MCF 10A (cell line): ENCODE results near the gene FAM177A1. TPM values are rescaled to one million over a fixed set of nuclear protein-coding genes. Genes with fewer than 3 reads are reported as not detected.

Experiments
- BruUV-seq: library from RNA; stranded (reverse); fragments of 400-500 nt; replicated peaks from 2 replicates; lab custom pipeline; 2021; lab: Mats Ljungman, UMichigan
- CTCF ChIA-PET: fragments of 300-600 bp; sonication (Branson Sonifier 250); formaldehyde crosslinking; extraction: SDS; loops from one replicate; lab custom pipeline; 2021; ENCODE audit warnings: antibody characterized with exemption, inconsistent platforms; lab: Yijun Ruan, JAX
- POLR2A ChIA-PET: fragments of 300-600, 350-650 bp; sonication (Branson Sonifier 250); formaldehyde crosslinking; extraction: SDS; loops from one replicate; lab custom pipeline; 2020; ENCODE audit warnings: antibody characterized with exemption, inconsistent platforms; lab: Yijun Ruan, JAX
- DNase-seq: peaks from one replicate; pipeline ENCODE4 v3.0.0-alpha.2; 2018; ENCODE audit not compliant: unreplicated experiment
- H3K27ac Mint-ChIP-seq: one replicate; pipeline ENCODE4 v1.8.0; 2022; ENCODE audit warnings: mild to moderate bottlenecking, low read depth, mixed read lengths; ENCODE audit not compliant: unreplicated experiment
- H3K27me3 Mint-ChIP-seq: one replicate; pipeline ENCODE4 v1.8.0; 2022; ENCODE audit warnings: mixed read lengths; ENCODE audit not compliant: insufficient read depth, unreplicated experiment
- H3K36me3 Mint-ChIP-seq: one replicate; pipeline ENCODE4 v1.8.0; 2022; ENCODE audit warnings: mild to moderate bottlenecking, moderate library complexity, mixed read lengths; ENCODE audit not compliant: insufficient read depth, unreplicated experiment
- H3K4me1 Mint-ChIP-seq: one replicate; pipeline ENCODE4 v1.8.0; 2022; ENCODE audit warnings: mixed read lengths; ENCODE audit not compliant: insufficient read depth, unreplicated experiment
- H3K4me3 Mint-ChIP-seq: one replicate; pipeline ENCODE4 v1.8.0; 2022; ENCODE audit warnings: mild to moderate bottlenecking, moderate library complexity, mixed read lengths; ENCODE audit not compliant: unreplicated experiment
- H3K9me3 Mint-ChIP-seq: one replicate; pipeline ENCODE4 v1.8.0; 2022; ENCODE audit warnings: mixed read lengths; ENCODE audit not compliant: unreplicated experiment
- CTCF ChIP-seq: fragments of 200-600 bp; IDR thresholded peaks from one replicate; pipeline ENCODE4 v1.8.0; 2022; ENCODE audit warnings: antibody characterized with exemption, mild to moderate bottlenecking; ENCODE audit not compliant: unreplicated experiment
- intact Hi-C: fragments of 100-400 bp; cut with micrococcal nuclease; formaldehyde crosslinking; loops from 2 replicates; pipeline ENCODE4 v1.14.1; 2022
- total RNA-seq: library from RNA; stranded (reverse); gene quantifications from 2 replicates; pipeline ENCODE4 v1.2.3, GENCODE V29; 2022

FAM177A1 gene
- total RNA-seq, 1 experiment from 2014 or later = 73.9 TPM

- Mint-ChIP-seq H3K27me3 (no peaks in the 10 kb centered on the region), H3K27ac (no peak overlapping the region), H3K4me1 (peaks cover 4% of the 10 kb centered on the region), H3K9me3 (no peaks in the 10 kb centered on the region), H3K4me3 (no peak overlapping the region), H3K36me3 (peaks cover 65% of the 10 kb centered on the region)
- BruUV-seq = no TSS peak
- DNase-seq = no peak
- ChIA-PET POLR2A (interaction anchor here (0.6 to 1.0 kb wide), 3 partner anchors 24 to 152 kb away, joined by 3 to 4 read pairs (median 3); no protein-coding TSS in a partner anchor), CTCF (interaction anchor here (0.6 kb wide), 2 partner anchors 20 to 90 kb away, joined by 5 read pairs; no protein-coding TSS in a partner anchor)
- no peak for TF ChIP-seq CTCF
- intact Hi-C loops = no loop called here
Observed at GRCh38 chr14:35001621-35002020, 44.5 kb upstream of the FAM177A1 start.

GRCh38 chr14:35004839-35005238 lies 41.2 kb upstream of the FAM177A1 start:
- intact Hi-C loops = no loop called here
- H3K4me1 Mint-ChIP-seq = no peaks in the 10 kb centered on the region
- BruUV-seq = no TSS peak
- DNase-seq = no peak
- no peak overlapping the region for H3K27ac Mint-ChIP-seq
- TF ChIP-seq CTCF = no peak
- H3K36me3 Mint-ChIP-seq = peaks cover 62% of the 10 kb centered on the region
- ChIA-PET POLR2A (interaction anchor here (0.5 to 2.5 kb wide), 5 partner anchors 8 to 216 kb away, joined by 3 to 12 read pairs (median 4); partner anchors contain the start of genes FAM177A1 and SRP54), CTCF (no interaction called here)
- H3K4me3 Mint-ChIP-seq = no peak overlapping the region
- H3K9me3 Mint-ChIP-seq = no peaks in the 10 kb centered on the region
- no peaks in the 10 kb centered on the region for H3K27me3 Mint-ChIP-seq

- TF ChIP-seq CTCF = no peak
- Mint-ChIP-seq H3K27ac (peak overlapping the region; percentile 7), H3K9me3 (no peaks in the 10 kb centered on the region), H3K4me1 (no peaks in the 10 kb centered on the region), H3K36me3 (peaks cover 95% of the 10 kb centered on the region), H3K4me3 (no peak overlapping the region), H3K27me3 (no peaks in the 10 kb centered on the region)
- BruUV-seq = no TSS peak
- ChIA-PET POLR2A (interaction anchor here (0.6 to 1.3 kb wide), 3 partner anchors 10 to 36 kb away, joined by 3 read pairs; partner anchors contain the start of gene SRP54), CTCF (interaction anchor here (0.7 kb wide), 1 partner anchor 398 kb away, joined by 3 read pairs; no protein-coding TSS in a partner anchor)
- DNase-seq = no peak
- intact Hi-C loops = no loop called here
Observed at GRCh38 chr14:35016568-35016967, 29.5 kb upstream of the FAM177A1 start.

GRCh38 chr14:35020713-35021112 lies 25.4 kb upstream of the FAM177A1 start:
- BruUV-seq = no TSS peak
- no peak for DNase-seq
- ChIA-PET CTCF (no interaction called here), POLR2A (interaction anchor here (0.5 to 4.0 kb wide), 4 partner anchors 10 to 168 kb away, joined by 3 to 14 read pairs (median 8); partner anchors contain the start of gene FAM177A1)
- Mint-ChIP-seq H3K27me3 (no peaks in the 10 kb centered on the region), H3K4me3 (no peak overlapping the region), H3K4me1 (no peaks in the 10 kb centered on the region), H3K36me3 (peaks cover 98% of the 10 kb centered on the region), H3K27ac (peak overlapping the region; percentile 60), H3K9me3 (no peaks in the 10 kb centered on the region)
- TF ChIP-seq CTCF = no peak
- intact Hi-C loops = no loop called here
